Fibroblast of lung (primary cell): ENCODE results near the gene C20orf202. TPM values are rescaled to one million over a fixed set of nuclear protein-coding genes. Genes with fewer than 3 reads are reported as not detected.

Source experiments
- DNase-seq, 2 donors: peaks; one replicate each; pipeline versions ENCODE4 v3.0.0 to v3.0.0-alpha.2; 2010; ENCODE audit warnings: low read depth in 2 of 2
- H2AFZ ChIP-seq: 2 replicates; pipeline ENCODE4 v1.5.1; 2012; ENCODE audit warnings: low read length, control low read depth, inconsistent platforms
- H3K27ac ChIP-seq: 2 replicates; pipeline ENCODE4 v1.5.1; 2011; ENCODE audit warnings: low read length, control low read depth; ENCODE audit not compliant: insufficient read depth
- H3K27me3 ChIP-seq: 2 replicates; pipeline ENCODE4 v1.5.1; 2011; ENCODE audit warnings: mild to moderate bottlenecking, low read length; ENCODE audit not compliant: control insufficient read depth, insufficient read depth
- H3K36me3 ChIP-seq: 2 replicates; pipeline ENCODE4 v1.5.1; 2011; ENCODE audit warnings: low read length; ENCODE audit not compliant: control insufficient read depth, insufficient read depth
- H3K4me1 ChIP-seq: 2 replicates; pipeline ENCODE4 v1.5.1; 2011; ENCODE audit warnings: low read length; ENCODE audit not compliant: control insufficient read depth, insufficient read depth; ENCODE audit errors: extremely low read depth
- H3K4me2 ChIP-seq: 2 replicates; pipeline ENCODE4 v1.5.1; 2011; ENCODE audit warnings: low read length, control low read depth; ENCODE audit not compliant: insufficient read depth; ENCODE audit errors: extremely low read depth
- H3K4me3 ChIP-seq, 4 experiments: fragments of 200-600 bp in 1 of 4; sonication (generic) in 1 of 4; replicated peaks in 1 of 4; 2 replicates each; pipeline ENCODE4 v1.5.1; 2011 to 2016; ENCODE audit warnings: low read length in 4 of 4, low read depth in 3 of 4, mild to moderate bottlenecking in 3 of 4, control low read depth in 2 of 4, inconsistent platforms in 1 of 4, mixed read lengths in 1 of 4; ENCODE audit not compliant: insufficient read depth in 1 of 4; ENCODE audit errors: control extremely low read depth in 1 of 4
- H3K79me2 ChIP-seq: 2 replicates; pipeline ENCODE4 v1.5.1; 2012; ENCODE audit warnings: mild to moderate bottlenecking, low read length, inconsistent platforms; ENCODE audit not compliant: control insufficient read depth, insufficient read depth
- H3K9ac ChIP-seq: 2 replicates; pipeline ENCODE4 v1.5.1; 2011; ENCODE audit warnings: mild to moderate bottlenecking, low read length, control low read depth; ENCODE audit not compliant: insufficient read depth
- H3K9me3 ChIP-seq: 2 replicates; pipeline ENCODE4 v1.5.1; 2012; ENCODE audit warnings: low read depth, low read length; ENCODE audit not compliant: control insufficient read depth, insufficient read depth
- H4K20me1 ChIP-seq: 2 replicates; pipeline ENCODE4 v1.5.1; 2011; ENCODE audit warnings: low read length; ENCODE audit not compliant: control insufficient read depth, insufficient read depth; ENCODE audit errors: extremely low read depth
- CTCF ChIP-seq, 2 donors: IDR thresholded peaks in 1 of 2; conservative IDR thresholded peaks in 1 of 2; 1 replicate in 1 of 2; 2 replicates in 1 of 2; pipeline ENCODE4 v1.5.1; 2011 to 2012; ENCODE audit warnings: low read length in 2 of 2, control low read depth in 1 of 2, inconsistent platforms in 1 of 2, low read depth in 1 of 2, mild to moderate bottlenecking in 1 of 2
- EZH2 ChIP-seq: IDR thresholded peaks from 2 replicates; pipeline ENCODE4 v1.5.1; 2012; ENCODE audit warnings: low read length, control low read depth, mild to moderate bottlenecking; ENCODE audit errors: missing control alignments
- polyA plus RNA-seq, 2 donors: library from polyadenylated mRNA; depleted of rRNA in 1 of 2; stranded (reverse) in 1 of 2; unstranded in 1 of 2; fragments of >200 nt; gene quantifications; 2 replicates each; pipeline ENCODE4 v1.2.1, GENCODE V29; 2011 to 2012; ENCODE audit warnings: missing spikeins in 1 of 2
- total RNA-seq: library from RNA; depleted of rRNA; stranded (reverse); fragments of >200 nt; gene quantifications from 2 replicates; pipeline ENCODE4 v1.2.1, GENCODE V29; 2014

Gene C20orf202
- total and polyA plus RNA-seq, 2 donors (not counting 1 experiment from before 2014, with no cell fraction given) = under 0.01 TPM; not detected in 1

- H3K79me2 ChIP-seq = no peaks in the 10 kb centered on the region
- no peak overlapping the region for H2AFZ ChIP-seq
- no peak overlapping the region for H3K9ac ChIP-seq
- TF ChIP-seq EZH2 (no peak), CTCF (conservative IDR thresholded peaks at IDR 0.05 in 1 of 2, IDR thresholded peaks at IDR 0.05 in 1 of 2; ENCODE audit: low read depth in 1 of 2, low read length in 2 of 2) (no peak)
- H3K4me3 ChIP-seq = no peak overlapping the region
- no peak for DNase-seq
- H3K36me3 ChIP-seq = no peaks in the 10 kb centered on the region
- H3K4me2 ChIP-seq = no peak overlapping the region
- peaks cover 2% of the 10 kb centered on the region for H3K4me1 ChIP-seq
- H3K27me3 ChIP-seq = peaks cover 4% of the 10 kb centered on the region
- H3K9me3 ChIP-seq = no peaks in the 10 kb centered on the region
- no peak overlapping the region for H3K27ac ChIP-seq
- H4K20me1 ChIP-seq = no peaks in the 10 kb centered on the region
These were observed 21.1 kb downstream of the C20orf202 start for GRCh38 chr20:1224205-1224890.

- Histone ChIP-seq H3K9ac (no peak overlapping the region), H3K27me3 (peaks cover 4% of the 10 kb centered on the region), H4K20me1 (no peaks in the 10 kb centered on the region), H3K4me2 (peak overlapping the region; percentile 59), H3K36me3 (no peaks in the 10 kb centered on the region), H3K9me3 (no peaks in the 10 kb centered on the region), H3K27ac (no peak overlapping the region), H3K4me3 (peak overlapping the region; percentile 23 to 52 (median 48)), H3K4me1 (peaks cover 2% of the 10 kb centered on the region), H2AFZ (peak overlapping the region; percentile 72), H3K79me2 (no peaks in the 10 kb centered on the region)
- no peak for DNase-seq
- TF ChIP-seq CTCF (conservative IDR thresholded peaks at IDR 0.05 in 1 of 2, IDR thresholded peaks at IDR 0.05 in 1 of 2; ENCODE audit: low read depth in 1 of 2, low read length in 2 of 2) = no peak
- TF ChIP-seq EZH2 = no peak
These were observed 22.1 kb downstream of the C20orf202 start for GRCh38 chr20:1225263-1225782.

- Histone ChIP-seq H3K9ac (peak within 1 kb of the TSS; percentile 62), H3K27ac (no peak within 1 kb of the TSS), H3K4me2 (peak within 1 kb of the TSS; percentile 85)
These were observed 22.8 kb downstream of the C20orf202 start, which contains the start of gene RAD21L1 for GRCh38 chr20:1225783-1226654. TSS of gene RAD21L1 (plus strand) at chr20:1226044. CDS start at chr20:1228454, 2,410 bp downstream.

More at GRCh38 chr20:1225783-1226654, 22.8 kb downstream of the C20orf202 start, which contains the start of gene RAD21L1:
- no peaks in the 10 kb centered on the region for H3K79me2 ChIP-seq
- no peaks in the 10 kb centered on the region for H3K9me3 ChIP-seq
- peak; percentile 67 to 74 for DNase-seq
- H3K27me3 ChIP-seq = peaks cover 4% of the 10 kb centered on the region
- H4K20me1 ChIP-seq = no peaks in the 10 kb centered on the region
- TF ChIP-seq EZH2 (no peak), CTCF (conservative IDR thresholded peaks at IDR 0.05 in 1 of 2, IDR thresholded peaks at IDR 0.05 in 1 of 2; ENCODE audit: low read depth in 1 of 2, low read length in 2 of 2) (no peak)
- H2AFZ ChIP-seq = peak within 1 kb of the TSS; percentile 80
- H3K4me3 ChIP-seq = peak within 1 kb of the TSS; percentile 53 to 85 (median 74)
- no peaks in the 10 kb centered on the region for H3K36me3 ChIP-seq
- H3K4me1 ChIP-seq = peaks cover 2% of the 10 kb centered on the region
